SK-N-SH (cell line): ENCODE results near the gene EFCAB6. TPM values are rescaled to one million over a fixed set of nuclear protein-coding genes. Genes with fewer than 3 reads are reported as not detected.
A peak's percentile ranks its signal among the peaks of the same experiment; 100 is the strongest.

Experiments
- CTCF ChIA-PET: fragments of 300-600, 350-600 bp; formaldehyde crosslinking; extraction: SDS; loops from one replicate; lab custom pipeline; 2021; lab: Yijun Ruan, JAX
- POLR2A ChIA-PET: fragments of 350-600 bp; sonication (Branson Sonifier 250); formaldehyde crosslinking; extraction: SDS; loops from one replicate; lab custom pipeline; 2020; ENCODE audit warnings: antibody characterized with exemption, inconsistent platforms; lab: Yijun Ruan, JAX
- DNase-seq: peaks from one replicate; pipeline ENCODE4 v3.0.0; 2012
- H2AFZ ChIP-seq: fragments of 200-600 bp; sonication (generic); 2 replicates; pipeline ENCODE4 v1.8.1; 2016; ENCODE audit warnings: antibody characterized with exemption, mild to moderate bottlenecking, low read depth
- H3F3A ChIP-seq: fragments of 200-600 bp; sonication (generic); replicated peaks from 2 replicates; pipeline ENCODE3; 2016; ENCODE audit warnings: antibody characterized with exemption, mild to moderate bottlenecking; ENCODE audit not compliant: insufficient read depth
- H3K27ac ChIP-seq, 2 experiments: fragments of 200-500 bp in 1 of 2; fragments of 200-600 bp in 1 of 2; sonication (Bioruptor generic) in 1 of 2; sonication (generic), shearing (Covaris generic) in 1 of 2; 2 replicates each; pipeline versions ENCODE4 v1.5.1 to v1.6.1; 2014 to 2016; ENCODE audit warnings: low read depth in 2 of 2, inconsistent platforms in 1 of 2, low read length in 1 of 2, mild to moderate bottlenecking in 1 of 2, mixed read lengths in 1 of 2
- H3K27me3 ChIP-seq: fragments of 200-600 bp; sonication (generic), shearing (Covaris generic); 2 replicates; pipeline ENCODE4 v1.6.1; 2016; ENCODE audit warnings: mixed run types; ENCODE audit not compliant: insufficient read depth
- H3K36me3 ChIP-seq, 2 experiments: fragments of 200-500 bp in 1 of 2; fragments of 200-600 bp in 1 of 2; sonication (Bioruptor generic) in 1 of 2; sonication (generic) in 1 of 2; replicated peaks in 1 of 2; 2 replicates each; pipeline versions ENCODE3 to v1.5.1; 2014 to 2016; ENCODE audit warnings: low read length in 1 of 2, mild to moderate bottlenecking in 1 of 2; ENCODE audit not compliant: insufficient read depth in 2 of 2, control insufficient read depth in 1 of 2
- H3K4me1 ChIP-seq, 2 experiments: fragments of 200-500 bp in 1 of 2; fragments of 200-600 bp in 1 of 2; sonication (Bioruptor generic) in 1 of 2; sonication (generic), shearing (Covaris generic) in 1 of 2; 2 replicates each; pipeline versions ENCODE4 v1.5.1 to v1.6.1; 2014 to 2016; ENCODE audit warnings: low read depth in 1 of 2, low read length in 1 of 2, mixed run types in 1 of 2; ENCODE audit not compliant: insufficient read depth in 2 of 2, control insufficient read depth in 1 of 2
- H3K4me2 ChIP-seq: fragments of 200-600 bp; sonication (generic), shearing (Covaris generic); 2 replicates; pipeline ENCODE4 v1.6.1; 2017; ENCODE audit warnings: mixed run types
- H3K4me3 ChIP-seq, 2 experiments: fragments of 200-500 bp in 1 of 2; fragments of 200-600 bp in 1 of 2; sonication (Bioruptor generic) in 1 of 2; sonication (generic), shearing (Covaris generic) in 1 of 2; 2 replicates each; pipeline versions ENCODE4 v1.5.1 to v1.8.1; 2014 to 2016; ENCODE audit warnings: low read depth in 2 of 2, inconsistent platforms in 1 of 2, low read length in 1 of 2, mild to moderate bottlenecking in 1 of 2, mixed read lengths in 1 of 2, moderate library complexity in 1 of 2
- H3K79me2 ChIP-seq: fragments of 200-600 bp; sonication (generic); 2 replicates; pipeline ENCODE4 v1.8.1; 2017; ENCODE audit warnings: mild to moderate bottlenecking; ENCODE audit not compliant: insufficient read depth
- H3K9ac ChIP-seq: fragments of 200-600 bp; sonication (generic); 2 replicates; pipeline ENCODE4 v1.6.1; 2017; ENCODE audit warnings: mixed run types
- H3K9me2 ChIP-seq: fragments of 200-600 bp; sonication (generic); 2 replicates; pipeline ENCODE4 v1.6.1; 2017; ENCODE audit warnings: mixed run types
- H3K9me3 ChIP-seq: fragments of 200-600 bp; sonication (generic); 2 replicates; pipeline ENCODE4 v1.6.1; 2017; ENCODE audit warnings: mixed run types, mild to moderate bottlenecking, moderate library complexity
- H4K20me1 ChIP-seq: fragments of 200-600 bp; sonication (generic); 2 replicates; pipeline ENCODE4 v1.6.1; 2017; ENCODE audit warnings: mild to moderate bottlenecking, mixed run types; ENCODE audit not compliant: insufficient read depth
- CHD2 ChIP-seq: fragments of 150-350 bp; IDR thresholded peaks from 2 replicates; pipeline ENCODE4 v1.6.1; 2018; ENCODE audit warnings: low read length; ENCODE audit not compliant: partially characterized antibody
- CTCF ChIP-seq: fragments of 200-600 bp; sonication (generic); IDR thresholded peaks from 2 replicates; pipeline ENCODE4 v1.6.1; 2017; ENCODE audit warnings: antibody characterized with exemption, mild to moderate bottlenecking, moderate library complexity
- EP300 ChIP-seq, 2 experiments: IDR thresholded peaks; 2 replicates each; pipeline versions ENCODE4 v1.4.0 to v1.6.1; 2012; ENCODE audit warnings: borderline replicate concordance in 1 of 2, low read depth in 1 of 2, low read length in 1 of 2
- EZH2phosphoT487 ChIP-seq: fragments of 200-600 bp; sonication (generic); IDR thresholded peaks from 2 replicates; pipeline ENCODE4 v1.6.1; 2017; ENCODE audit warnings: low read depth, mixed run types, mild to moderate bottlenecking, antibody characterized with exemption, moderate library complexity, borderline replicate concordance
- FOSL2 ChIP-seq: IDR thresholded peaks from 2 replicates; pipeline ENCODE4 v1.4.0; 2012; ENCODE audit warnings: low read depth, mild to moderate bottlenecking, moderate library complexity, borderline replicate concordance
- FOXJ3 ChIP-seq: sonication (generic); formaldehyde crosslinking; IDR thresholded peaks from 2 replicates; pipeline ENCODE4 v1.5.1; 2020; ENCODE audit warnings: mild to moderate bottlenecking, missing genetic modification reagents
- RAD21 ChIP-seq: IDR thresholded peaks from 2 replicates; pipeline ENCODE4 v1.6.1; 2012; ENCODE audit warnings: mild to moderate bottlenecking, low read length
- SIN3A ChIP-seq: IDR thresholded peaks from 2 replicates; pipeline ENCODE4 v1.6.1; 2012; ENCODE audit warnings: low read depth, mild to moderate bottlenecking, low read length, moderate library complexity, borderline replicate concordance
- TCF12 ChIP-seq: IDR thresholded peaks from 2 replicates; pipeline ENCODE4 v1.4.0; 2012
- USF1 ChIP-seq: IDR thresholded peaks from 2 replicates; pipeline ENCODE4 v1.4.0; 2012; ENCODE audit warnings: low read depth, borderline replicate concordance
- WGBS: methylation state at CpG from one replicate; pipeline ENCODE4 v1.1.6; 2017; ENCODE audit warnings: low lambda C conversion rate; 5-methylcytosine and 5-hydroxymethylcytosine counted together
- polyA plus RNA-seq, 3 experiments: library from polyadenylated mRNA; depleted of rRNA; stranded (reverse); fragments of >200 nt; gene quantifications; 2 replicates each; pipeline ENCODE4 v1.2.3, GENCODE V29; 2012
- TF ChIP-seq, protein P1 (sequence below): IDR thresholded peaks from 2 replicates; pipeline ENCODE4; 2012
- TF ChIP-seq, protein P2 (sequence below): fragments of 150-350 bp; IDR thresholded peaks from 2 replicates; pipeline ENCODE4 v1.6.1; 2017; ENCODE audit warnings: antibody characterized with exemption, low read length, low read depth, borderline replicate concordance

The EFCAB6 gene
- polyA plus RNA-seq, 1 of the 3 experiments (the other 2 are of a cell fraction), result 0.46 TPM

GRCh38 chr22:43731988-43732387 lies 80.1 kb downstream of the EFCAB6 start:
- TF ChIP-seq EP300 (IDR thresholded peaks at IDR 0.05; ENCODE audit: borderline replicate concordance in 1 of 2, low read depth in 1 of 2, low read length in 1 of 2) (no peak), RAD21 (no peak), TCF12 (peak; percentile 15; the same call in 1 of the 2 replicates), FOSL2 (0 out of 2 replicates have a peak, but pooled peaks have one; percentile 12)
- TF ChIP-seq, protein P1, sequence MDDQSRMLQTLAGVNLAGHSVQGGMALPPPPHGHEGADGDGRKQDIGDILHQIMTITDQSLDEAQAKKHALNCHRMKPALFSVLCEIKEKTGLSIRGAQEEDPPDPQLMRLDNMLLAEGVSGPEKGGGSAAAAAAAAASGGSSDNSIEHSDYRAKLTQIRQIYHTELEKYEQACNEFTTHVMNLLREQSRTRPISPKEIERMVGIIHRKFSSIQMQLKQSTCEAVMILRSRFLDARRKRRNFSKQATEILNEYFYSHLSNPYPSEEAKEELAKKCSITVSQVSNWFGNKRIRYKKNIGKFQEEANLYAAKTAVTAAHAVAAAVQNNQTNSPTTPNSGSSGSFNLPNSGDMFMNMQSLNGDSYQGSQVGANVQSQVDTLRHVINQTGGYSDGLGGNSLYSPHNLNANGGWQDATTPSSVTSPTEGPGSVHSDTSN, result no peak
- no peak overlapping the region for H3K9ac ChIP-seq

DNA sequence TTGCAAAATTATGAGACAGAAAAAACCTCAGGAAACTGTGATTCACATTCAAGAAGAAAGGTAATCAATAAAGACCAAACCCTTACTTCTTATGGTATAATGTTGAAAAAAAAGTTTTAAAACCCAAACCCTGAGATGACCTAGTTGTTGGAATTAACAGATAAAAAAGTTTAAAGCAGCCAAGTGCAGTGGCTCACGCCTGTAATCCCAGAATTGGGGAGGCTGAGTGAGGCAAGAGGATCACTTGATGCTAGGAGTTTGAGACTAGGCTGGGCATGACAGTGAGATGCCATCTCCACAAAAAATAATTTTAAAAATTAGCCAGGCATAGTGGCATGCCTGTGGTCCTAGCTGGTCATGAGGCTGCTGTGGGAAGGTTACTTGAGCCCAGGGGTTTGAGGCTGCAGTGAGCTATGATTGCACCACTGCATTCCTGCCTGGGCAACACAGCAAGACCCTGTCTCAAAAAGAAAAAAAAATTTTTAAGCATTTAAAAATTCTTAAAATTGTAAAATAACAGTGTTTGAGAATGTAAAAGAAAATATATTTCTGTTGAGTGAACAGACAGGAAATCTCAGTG lies 85.1 kb downstream of the EFCAB6 start:
- Histone ChIP-seq H3K9me2 (no peaks in the 10 kb centered on the region), H2AFZ (no peak overlapping the region), H3K79me2 (no peaks in the 10 kb centered on the region), H3K9me3 (no peaks in the 10 kb centered on the region), H3K4me1 (no peaks in the 10 kb centered on the region), H3K27ac (peak overlapping the region in 1 of 2 experiments; percentile 61; a peak in 1 of 4 replicates), H3F3A (no peaks in the 10 kb centered on the region), H3K9ac (no peak overlapping the region), H3K27me3 (no peaks in the 10 kb centered on the region), H3K36me3 (no peaks in the 10 kb centered on the region), H3K4me2 (no peak overlapping the region), H3K4me3 (no peak overlapping the region), H4K20me1 (no peaks in the 10 kb centered on the region)
- DNase-seq, result no peak
- CTCF ChIA-PET, result no interaction called here
- POLR2A ChIA-PET, result no interaction called here
- 64% methylated on average over 1 of the region's 1 CpG for WGBS
- TF ChIP-seq CTCF, result no peak
- no peak for TF ChIP-seq EZH2phosphoT487
- TF ChIP-seq FOXJ3 (CRISPR knock-in tag), result no peak
- TF ChIP-seq SIN3A, result no peak
- TF ChIP-seq CHD2, result no peak
- TF ChIP-seq FOSL2, result no peak
- TF ChIP-seq, protein P2, sequence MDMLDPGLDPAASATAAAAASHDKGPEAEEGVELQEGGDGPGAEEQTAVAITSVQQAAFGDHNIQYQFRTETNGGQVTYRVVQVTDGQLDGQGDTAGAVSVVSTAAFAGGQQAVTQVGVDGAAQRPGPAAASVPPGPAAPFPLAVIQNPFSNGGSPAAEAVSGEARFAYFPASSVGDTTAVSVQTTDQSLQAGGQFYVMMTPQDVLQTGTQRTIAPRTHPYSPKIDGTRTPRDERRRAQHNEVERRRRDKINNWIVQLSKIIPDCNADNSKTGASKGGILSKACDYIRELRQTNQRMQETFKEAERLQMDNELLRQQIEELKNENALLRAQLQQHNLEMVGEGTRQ, result no peak
- TF ChIP-seq USF1, result no peak

More at GRCh38 chr22:43731988-43732387, 80.1 kb downstream of the EFCAB6 start:
- DNase-seq, result no peak
- ChIA-PET POLR2A (no interaction called here), CTCF (interaction anchor here (1.3 kb wide), 1 partner anchor 95 kb away, joined by 3 read pairs; no protein-coding TSS in a partner anchor)
- Histone ChIP-seq H3K27ac (no peak overlapping the region; a peak in 1 of 4 replicates), H3K9me3 (no peaks in the 10 kb centered on the region), H4K20me1 (no peaks in the 10 kb centered on the region), H3F3A (no peaks in the 10 kb centered on the region), H3K4me3 (no peak overlapping the region), H3K36me3 (no peaks in the 10 kb centered on the region), H3K79me2 (no peaks in the 10 kb centered on the region), H3K9me2 (no peaks in the 10 kb centered on the region), H3K4me2 (no peak overlapping the region), H3K27me3 (no peaks in the 10 kb centered on the region), H3K4me1 (no peaks in the 10 kb centered on the region; a peak in 1 of 4 replicates), H2AFZ (0 out of 2 replicates have a peak overlapping the region, but pooled peaks have one; percentile 29)
- 19% methylated on average over 5 of the region's 5 CpGs for WGBS
